WTC11 (cell line): ENCODE results near the gene CYBB.

Experiments used
- CTCF ChIP-seq: fragments of 200-600 bp; IDR thresholded peaks from 2 replicates; pipeline ENCODE4 v1.8.0; 2022; ENCODE audit warnings: antibody characterized with exemption
- E2F1 ChIP-seq: sonication (generic); formaldehyde crosslinking; IDR thresholded peaks from 2 replicates; pipeline ENCODE4 v1.8.0; 2022; ENCODE audit warnings: mild to moderate bottlenecking, missing genetic modification reagents
- ETV6 ChIP-seq: sonication (generic); formaldehyde crosslinking; IDR thresholded peaks from 2 replicates; pipeline ENCODE4 v1.8.1; 2022; ENCODE audit warnings: mild to moderate bottlenecking, missing genetic modification reagents
- IRF2 ChIP-seq: sonication (generic); formaldehyde crosslinking; IDR thresholded peaks from 2 replicates; pipeline ENCODE4 v1.8.0; 2022; ENCODE audit warnings: low read depth, missing genetic modification reagents, borderline replicate concordance
- OVOL2 ChIP-seq: fragments of 250-450 bp; sonication (Bioruptor Pico); IDR thresholded peaks from 2 replicates; pipeline ENCODE4 v1.9.0; 2021; ENCODE audit warnings: mild to moderate bottlenecking, borderline replicate concordance
- ZNF423 ChIP-seq: fragments of 250-450 bp; sonication (Bioruptor Pico); IDR thresholded peaks from 2 replicates; pipeline ENCODE4 v2.1.2; 2022; ENCODE audit warnings: mild to moderate bottlenecking, moderate library complexity

GRCh38 chrX:37767430-37767829, 12.4 kb upstream of the CYBB start:
- TF ChIP-seq CTCF (no peak), ZNF423 (CRISPR knock-in tag) (no peak), E2F1 (CRISPR knock-in tag) (no peak), ETV6 (CRISPR knock-in tag) (no peak), OVOL2 (CRISPR knock-in tag) (no peak), IRF2 (CRISPR knock-in tag) (no peak)
